GM12878 (cell line): ENCODE results near the gene SLC19A1. TPM values are rescaled to one million over a fixed set of nuclear protein-coding genes. Genes with fewer than 3 reads are reported as not detected.

Experiments used
- ATAC-seq: fragments of 200-7000 bp; cut with Tn5 transposase; 3 replicates; pipeline ENCODE4 v1.9.1; 2020; ENCODE audit warnings: mild to moderate bottlenecking, moderate library complexity
- BruUV-seq: library from RNA; stranded (reverse); fragments of 400-500 nt; replicated peaks from 2 replicates; lab custom pipeline; 2021; lab: Mats Ljungman, UMichigan
- CTCF ChIA-PET: fragments of 300-600 bp; sonication (Branson Sonifier 250); formaldehyde crosslinking; extraction: SDS; loops from one replicate; lab custom pipeline; 2021; ENCODE audit warnings: inconsistent platforms; lab: Yijun Ruan, JAX
- POLR2A ChIA-PET: fragments of 350-600 bp; formaldehyde crosslinking; extraction: SDS; loops from one replicate; lab custom pipeline; 2021; ENCODE audit warnings: inconsistent platforms; lab: Charles Lee
- RAD21 ChIA-PET: fragments of 300-600 bp; sonication (Branson Sonifier 250); formaldehyde crosslinking; loops from one replicate; lab custom pipeline; 2023; ENCODE audit warnings: antibody characterized with exemption; ENCODE audit not compliant: unreplicated experiment; lab: Charles Lee
- SMC1A ChIA-PET: fragments of 300-600 bp; sonication (Branson Sonifier 250); formaldehyde crosslinking; loops from one replicate; lab custom pipeline; 2023; ENCODE audit not compliant: unreplicated experiment, uncharacterized antibody; lab: Charles Lee
- DNase-seq: peaks from one replicate; pipeline ENCODE4 v3.0.0-alpha.2; 2011; ENCODE audit warnings: low read depth, low spot score
- FAIRE-seq: peaks from 3 replicates; lab custom pipeline; 2011; peaks lifted over from hg19 to GRCh38; lab: Jason Lieb, UNC
- H2AFZ ChIP-seq: 2 replicates; pipeline ENCODE4 v1.6.0; 2011; ENCODE audit warnings: low read depth, low read length, control low read depth; ENCODE audit not compliant: control insufficient read depth
- H3K27ac ChIP-seq: 2 replicates; pipeline ENCODE4 v1.5.1; 2011; ENCODE audit warnings: control low read depth; ENCODE audit not compliant: control insufficient read depth, insufficient read depth
- H3K27me3 ChIP-seq, 2 experiments: replicated peaks in 1 of 2; 2 replicates each; pipeline versions ENCODE4 v1.6.0 to v1.6.1; 2011; ENCODE audit warnings: low read length in 1 of 2; ENCODE audit not compliant: control insufficient read depth in 2 of 2, insufficient read depth in 2 of 2
- H3K36me3 ChIP-seq, 2 experiments: 2 replicates each; pipeline ENCODE4 v1.5.1; 2011; ENCODE audit warnings: low read length in 1 of 2; ENCODE audit not compliant: control insufficient read depth in 2 of 2, insufficient read depth in 2 of 2
- H3K4me1 ChIP-seq: 2 replicates; pipeline ENCODE4 v1.6.1; 2011; ENCODE audit warnings: mild to moderate bottlenecking, low read length, moderate library complexity, mixed read lengths; ENCODE audit not compliant: control insufficient read depth, insufficient read depth
- H3K4me2 ChIP-seq: 2 replicates; pipeline ENCODE4 v1.6.0; 2011; ENCODE audit warnings: control low read depth; ENCODE audit not compliant: control insufficient read depth, insufficient read depth
- H3K4me3 ChIP-seq: fragments of 200-600 bp; sonication (generic); 2 replicates; pipeline ENCODE4 v1.5.1; 2016
- H3K79me2 ChIP-seq: 2 replicates; pipeline ENCODE4 v1.6.0; 2011; ENCODE audit warnings: low read length; ENCODE audit not compliant: control insufficient read depth, insufficient read depth
- H3K9ac ChIP-seq: 2 replicates; pipeline ENCODE4 v1.8.0; 2011; ENCODE audit warnings: low read length, control low read depth, mixed read lengths; ENCODE audit not compliant: control insufficient read depth, insufficient read depth
- H3K9me3 ChIP-seq: replicated peaks from 3 replicates; pipeline ENCODE4 v1.5.1; 2011; ENCODE audit warnings: mild to moderate bottlenecking, low read length; ENCODE audit not compliant: control insufficient read depth, insufficient read depth
- H4K20me1 ChIP-seq: 2 replicates; pipeline ENCODE4 v1.6.0; 2011; ENCODE audit not compliant: control insufficient read depth, insufficient read depth
- CBFB ChIP-seq: IDR thresholded peaks from 2 replicates; pipeline ENCODE4 v1.6.1; 2016; ENCODE audit warnings: antibody characterized with exemption, low read depth
- CBX5 ChIP-seq: sonication (generic); IDR thresholded peaks from 2 replicates; pipeline ENCODE4 v1.6.1; 2016; ENCODE audit warnings: low read depth, moderate library complexity, mild to moderate bottlenecking, inconsistent platforms
- CREM ChIP-seq: IDR thresholded peaks from 2 replicates; pipeline ENCODE4 v1.6.1; 2014; ENCODE audit warnings: antibody characterized with exemption, low read depth
- EGR1 ChIP-seq, 2 experiments: IDR thresholded peaks; 1 replicate in 1 of 2; 2 replicates in 1 of 2; pipeline ENCODE4 v1.6.1; 2011 to 2012; ENCODE audit warnings: low read depth in 2 of 2, low read length in 2 of 2, borderline replicate concordance in 1 of 2, mild to moderate bottlenecking in 1 of 2, moderate library complexity in 1 of 2
- EZH2 ChIP-seq: IDR thresholded peaks from 2 replicates; pipeline ENCODE4 v1.6.1; 2012; ENCODE audit warnings: low read depth, mild to moderate bottlenecking, control low read depth, inconsistent platforms, low read length, borderline replicate concordance; ENCODE audit not compliant: control insufficient read depth
- JUND ChIP-seq: IDR thresholded peaks from 2 replicates; pipeline ENCODE4 v1.6.1; 2012; ENCODE audit warnings: low read depth, mild to moderate bottlenecking, low read length, improper control_type of control experiment, moderate library complexity
- MEF2B ChIP-seq: fragments of 450-650 bp; IDR thresholded peaks from 2 replicates; pipeline ENCODE4 v1.6.1; 2018; ENCODE audit warnings: mild to moderate bottlenecking, moderate library complexity; ENCODE audit not compliant: partially characterized antibody, poor library complexity, severe bottlenecking
- MXI1 ChIP-seq: fragments of 150-350 bp; IDR thresholded peaks from 2 replicates; pipeline ENCODE4 v1.6.1; 2011; ENCODE audit warnings: low read depth, mild to moderate bottlenecking, inconsistent platforms, low read length, improper control_type of control experiment
- POLR2AphosphoS5 ChIP-seq: IDR thresholded peaks from 2 replicates; pipeline ENCODE4 v1.6.1; 2011; ENCODE audit warnings: mild to moderate bottlenecking, low read length, inconsistent platforms
- RB1 ChIP-seq: fragments of 450-650 bp; formaldehyde crosslinking; IDR thresholded peaks from 2 replicates; pipeline ENCODE4 v1.6.1; 2017; ENCODE audit warnings: mild to moderate bottlenecking, borderline replicate concordance
- RELA ChIP-seq: fragments of 450-650 bp; IDR thresholded peaks from 2 replicates; pipeline ENCODE4 v1.8.0; 2014; ENCODE audit warnings: borderline replicate concordance; ENCODE audit not compliant: partially characterized antibody
- SIX5 ChIP-seq: IDR thresholded peaks from 2 replicates; pipeline ENCODE4 v1.6.1; 2011; ENCODE audit warnings: mild to moderate bottlenecking, low read depth, low read length, moderate library complexity; ENCODE audit not compliant: severe bottlenecking
- SREBF2 ChIP-seq: IDR thresholded peaks from 2 replicates; pipeline ENCODE4 v1.6.1; 2012; ENCODE audit warnings: mild to moderate bottlenecking, low read length
- TCF3 ChIP-seq: IDR thresholded peaks from 2 replicates; pipeline ENCODE4 v1.6.1; 2012; ENCODE audit warnings: low read depth, mild to moderate bottlenecking, low read length, borderline replicate concordance; ENCODE audit not compliant: insufficient read depth
- YY1 ChIP-seq: IDR thresholded peaks from 2 replicates; pipeline ENCODE4 v1.6.1; 2011; ENCODE audit warnings: low read depth, mild to moderate bottlenecking, low read length
- ZNF384 ChIP-seq: IDR thresholded peaks from 2 replicates; pipeline ENCODE4 v1.6.1; 2012; ENCODE audit warnings: low read depth, mild to moderate bottlenecking, low read length, improper control_type of control experiment, borderline replicate concordance
- ZZZ3 ChIP-seq: IDR thresholded peaks from 2 replicates; pipeline ENCODE4 v1.6.1; 2011; ENCODE audit warnings: low read depth; ENCODE audit not compliant: control insufficient read depth, insufficient read length
- WGBS: methylation state at CpG from one replicate; pipeline ENCODE4 v1.1.6; 2016; ENCODE audit warnings: low lambda C conversion rate; ENCODE audit not compliant: insufficient replicate concordance, insufficient coverage; ENCODE audit errors: missing lambda C conversion rate; 5-methylcytosine and 5-hydroxymethylcytosine counted together
- in situ Hi-C: fragments of 300-500 bp; cut with MboI; formaldehyde crosslinking; loops from 9 replicates; pipeline ENCODE4 v1.14.3; 2018; ENCODE audit warnings: mixed read lengths
- intact Hi-C: fragments of 100-400 bp; cut with micrococcal nuclease; formaldehyde crosslinking; loops from one replicate; pipeline ENCODE4 v1.14.2; 2022; ENCODE audit not compliant: unreplicated experiment
- polyA plus RNA-seq, 11 experiments: library from polyadenylated mRNA; depleted of rRNA in 4 of 11; unstranded in 6 of 11; stranded (reverse) in 5 of 11; fragments of >200 nt; fragmentation: Nextera tagmentation in 4 of 11; fragmentation: Illumina TruSeq in 1 of 11; extraction: Ambion mirVana in 4 of 11; extraction: Trizol in 1 of 11; gene quantifications; 1 replicate in 1 of 11; 2 replicates in 10 of 11; pipeline versions ENCODE4 v1.2.1 to v1.2.3, GENCODE V29; 2011 to 2016; ENCODE audit warnings: inconsistent platforms in 2 of 11, missing spikeins in 2 of 11, low read depth in 1 of 11
- total RNA-seq, 4 experiments: library from RNA; depleted of rRNA in 3 of 4; stranded (reverse); fragments of >200 nt in 3 of 4; fragmentation: Illumina TruSeq in 1 of 4; extraction: Trizol in 1 of 4; gene quantifications; 2 replicates each; pipeline versions ENCODE4 v1.2.1 to v1.2.3, GENCODE V29; 2013 to 2021
- TF ChIP-seq, protein P1 (sequence below): IDR thresholded peaks from 2 replicates; pipeline ENCODE4 v1.6.1; 2011; ENCODE audit warnings: low read depth, mild to moderate bottlenecking, low read length, moderate library complexity, borderline replicate concordance; ENCODE audit errors: extremely low read depth
- TF ChIP-seq, protein P2 (sequence below): IDR thresholded peaks from 2 replicates; pipeline ENCODE4 v1.6.1; 2012; ENCODE audit warnings: mild to moderate bottlenecking, low read depth, low read length
- TF ChIP-seq, protein P3 (sequence below): IDR thresholded peaks from 2 replicates; pipeline ENCODE4 v1.6.1; 2012; ENCODE audit warnings: low read depth, low read length, improper control_type of control experiment

The SLC19A1 gene
- total and polyA plus RNA-seq, 10 of the 15 experiments (the other 5 are each of a cell fraction or from before 2014, with no cell fraction given): 0.42 to 49.7 (median 12.2) TPM

DNA sequence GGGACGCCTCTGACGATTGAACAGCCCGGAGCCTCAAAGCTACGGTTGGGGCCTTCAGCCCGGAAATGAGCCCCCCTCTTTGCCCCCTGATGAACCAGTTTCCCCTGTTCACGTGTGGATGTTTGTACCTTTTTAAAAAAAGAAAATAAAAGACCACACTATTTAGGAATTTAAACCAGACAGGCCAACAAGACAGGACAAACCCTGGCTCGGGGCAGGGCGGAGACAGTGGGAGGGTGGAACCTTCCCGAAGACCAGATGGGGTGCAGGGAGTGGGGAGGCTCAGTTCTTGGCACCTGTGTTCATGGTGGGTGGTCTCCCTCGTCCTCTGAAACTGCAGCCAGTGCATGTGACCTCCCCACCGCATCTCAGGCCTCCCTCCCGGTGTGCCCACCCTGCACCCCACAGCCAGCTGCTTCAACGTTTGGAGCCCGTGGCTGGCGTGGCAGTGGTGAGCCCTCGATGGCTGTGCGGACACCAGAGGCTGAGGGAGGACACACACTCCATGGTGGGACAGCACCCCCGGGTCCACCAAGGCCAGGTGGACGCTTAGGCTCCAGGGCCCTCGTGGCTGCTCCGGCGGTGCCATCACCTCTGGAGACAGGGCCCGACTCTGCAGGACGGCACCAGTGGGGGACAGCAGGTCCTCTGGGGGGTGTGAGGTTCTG is 91.7 kb downstream of the SLC19A1 start:
- RAD21 ChIA-PET: no interaction called here
- no peaks in the 10 kb centered on the region; the same call in 2 of the 3 replicates for H3K9me3 ChIP-seq
- H3K9ac ChIP-seq: no peak overlapping the region
- H3K79me2 ChIP-seq: no peaks in the 10 kb centered on the region
- no peak overlapping the region for H3K27ac ChIP-seq
- no peaks in the 10 kb centered on the region for H3K4me1 ChIP-seq
- in situ Hi-C loops (loop anchor here (25.0 kb wide), 1 partner anchor 362 kb away; no protein-coding TSS in a partner anchor), intact Hi-C loops (no loop called here)
- BruUV-seq: no TSS peak
- ATAC-seq: no peak
- no peaks in the 10 kb centered on the region for H3K36me3 ChIP-seq
- no peak for FAIRE-seq
- CTCF ChIA-PET: no interaction called here
- POLR2A ChIA-PET: no interaction called here
- no peak overlapping the region for H3K4me3 ChIP-seq
- H3K27me3 ChIP-seq: no peaks in the 10 kb centered on the region
- no peak overlapping the region for H3K4me2 ChIP-seq
- 37% methylated on average over 24 of the region's 24 CpGs for WGBS
- DNase-seq: no peak
- TF ChIP-seq CBFB (no peak), SREBF2 (no peak), RELA (no peak), ZZZ3 (no peak), RB1 (no peak), MXI1 (no peak), POLR2AphosphoS5 (no peak), EZH2 (no peak), JUND (no peak), EGR1 (IDR thresholded peaks at IDR 0.05; ENCODE audit: borderline replicate concordance in 1 of 2, low read depth in 2 of 2, low read length in 2 of 2) (no peak), YY1 (no peak), CREM (no peak), SIX5 (no peak), CBX5 (no peak), MEF2B (no peak), ZNF384 (no peak), TCF3 (no peak)
- TF ChIP-seq, protein P1, sequence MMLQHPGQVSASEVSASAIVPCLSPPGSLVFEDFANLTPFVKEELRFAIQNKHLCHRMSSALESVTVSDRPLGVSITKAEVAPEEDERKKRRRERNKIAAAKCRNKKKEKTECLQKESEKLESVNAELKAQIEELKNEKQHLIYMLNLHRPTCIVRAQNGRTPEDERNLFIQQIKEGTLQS: no peak
- TF ChIP-seq, protein P2, sequence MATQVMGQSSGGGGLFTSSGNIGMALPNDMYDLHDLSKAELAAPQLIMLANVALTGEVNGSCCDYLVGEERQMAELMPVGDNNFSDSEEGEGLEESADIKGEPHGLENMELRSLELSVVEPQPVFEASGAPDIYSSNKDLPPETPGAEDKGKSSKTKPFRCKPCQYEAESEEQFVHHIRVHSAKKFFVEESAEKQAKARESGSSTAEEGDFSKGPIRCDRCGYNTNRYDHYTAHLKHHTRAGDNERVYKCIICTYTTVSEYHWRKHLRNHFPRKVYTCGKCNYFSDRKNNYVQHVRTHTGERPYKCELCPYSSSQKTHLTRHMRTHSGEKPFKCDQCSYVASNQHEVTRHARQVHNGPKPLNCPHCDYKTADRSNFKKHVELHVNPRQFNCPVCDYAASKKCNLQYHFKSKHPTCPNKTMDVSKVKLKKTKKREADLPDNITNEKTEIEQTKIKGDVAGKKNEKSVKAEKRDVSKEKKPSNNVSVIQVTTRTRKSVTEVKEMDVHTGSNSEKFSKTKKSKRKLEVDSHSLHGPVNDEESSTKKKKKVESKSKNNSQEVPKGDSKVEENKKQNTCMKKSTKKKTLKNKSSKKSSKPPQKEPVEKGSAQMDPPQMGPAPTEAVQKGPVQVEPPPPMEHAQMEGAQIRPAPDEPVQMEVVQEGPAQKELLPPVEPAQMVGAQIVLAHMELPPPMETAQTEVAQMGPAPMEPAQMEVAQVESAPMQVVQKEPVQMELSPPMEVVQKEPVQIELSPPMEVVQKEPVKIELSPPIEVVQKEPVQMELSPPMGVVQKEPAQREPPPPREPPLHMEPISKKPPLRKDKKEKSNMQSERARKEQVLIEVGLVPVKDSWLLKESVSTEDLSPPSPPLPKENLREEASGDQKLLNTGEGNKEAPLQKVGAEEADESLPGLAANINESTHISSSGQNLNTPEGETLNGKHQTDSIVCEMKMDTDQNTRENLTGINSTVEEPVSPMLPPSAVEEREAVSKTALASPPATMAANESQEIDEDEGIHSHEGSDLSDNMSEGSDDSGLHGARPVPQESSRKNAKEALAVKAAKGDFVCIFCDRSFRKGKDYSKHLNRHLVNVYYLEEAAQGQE: no peak
- TF ChIP-seq, protein P3, sequence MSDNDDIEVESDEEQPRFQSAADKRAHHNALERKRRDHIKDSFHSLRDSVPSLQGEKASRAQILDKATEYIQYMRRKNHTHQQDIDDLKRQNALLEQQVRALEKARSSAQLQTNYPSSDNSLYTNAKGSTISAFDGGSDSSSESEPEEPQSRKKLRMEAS: no peak
- H2AFZ ChIP-seq: no peak overlapping the region
- no peaks in the 10 kb centered on the region for H4K20me1 ChIP-seq
- SMC1A ChIA-PET: no interaction called here
